ENCODE measurements around the gene MYO5A.

- TF ChIP-seq, protein P1, sequence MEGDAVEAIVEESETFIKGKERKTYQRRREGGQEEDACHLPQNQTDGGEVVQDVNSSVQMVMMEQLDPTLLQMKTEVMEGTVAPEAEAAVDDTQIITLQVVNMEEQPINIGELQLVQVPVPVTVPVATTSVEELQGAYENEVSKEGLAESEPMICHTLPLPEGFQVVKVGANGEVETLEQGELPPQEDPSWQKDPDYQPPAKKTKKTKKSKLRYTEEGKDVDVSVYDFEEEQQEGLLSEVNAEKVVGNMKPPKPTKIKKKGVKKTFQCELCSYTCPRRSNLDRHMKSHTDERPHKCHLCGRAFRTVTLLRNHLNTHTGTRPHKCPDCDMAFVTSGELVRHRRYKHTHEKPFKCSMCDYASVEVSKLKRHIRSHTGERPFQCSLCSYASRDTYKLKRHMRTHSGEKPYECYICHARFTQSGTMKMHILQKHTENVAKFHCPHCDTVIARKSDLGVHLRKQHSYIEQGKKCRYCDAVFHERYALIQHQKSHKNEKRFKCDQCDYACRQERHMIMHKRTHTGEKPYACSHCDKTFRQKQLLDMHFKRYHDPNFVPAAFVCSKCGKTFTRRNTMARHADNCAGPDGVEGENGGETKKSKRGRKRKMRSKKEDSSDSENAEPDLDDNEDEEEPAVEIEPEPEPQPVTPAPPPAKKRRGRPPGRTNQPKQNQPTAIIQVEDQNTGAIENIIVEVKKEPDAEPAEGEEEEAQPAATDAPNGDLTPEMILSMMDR (optimal IDR thresholded peaks at IDR 0.05 in 1 of 3, IDR thresholded peaks at IDR 0.05 in 1 of 3, conservative IDR thresholded peaks at IDR 0.05 in 1 of 3; ENCODE audit: extremely low read depth in 1 of 3, insufficient read depth in 2 of 3, low read length in 3 of 3), result peak in 1 of 3 experiments; percentile 17
- no peak for TF ChIP-seq EZH2 (IDR thresholded peaks at IDR 0.05; ENCODE audit: low read length)
Observed at GRCh38 chr15:52463638-52464037, 65.0 kb downstream of the MYO5A start.
